Measurements from ENCODE around the gene ALB.

The ALB gene

GRCh38 chr4:73438582-73439215 lies 34.6 kb downstream of the ALB start:
- CTCF ChIA-PET, result interaction anchor here (1.0 to 2.6 kb wide), 9 partner anchors 8 to 97 kb away, joined by 3 to 12 read pairs (median 4); no protein-coding TSS in a partner anchor
- DNase-seq (ENCODE audit: extremely low spot score), result no peak
- POLR2A ChIA-PET, result no interaction called here
- no peak for TF ChIP-seq CTCF (IDR thresholded peaks at IDR 0.05; ENCODE audit: control extremely low read depth, extremely low read depth, low read depth, missing control alignments)

DNA sequence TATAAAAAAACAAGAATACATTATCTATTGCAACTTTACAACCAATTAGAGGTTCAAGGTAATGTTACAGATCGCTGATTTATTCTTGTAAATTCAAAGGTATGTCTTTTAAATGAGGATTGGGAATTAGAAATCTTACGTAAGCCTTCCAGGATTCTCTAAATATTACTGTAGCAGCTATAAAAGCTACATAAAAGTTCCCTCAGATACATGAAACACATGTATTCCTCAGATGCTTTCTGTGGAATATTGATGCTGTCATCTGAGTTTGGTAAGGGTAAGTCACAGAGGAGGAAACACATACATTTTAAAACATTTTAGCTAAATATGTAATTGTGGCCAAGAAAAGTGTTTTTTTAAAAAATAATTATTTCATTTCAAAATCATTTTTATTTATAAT lies 35.4 kb downstream of the ALB start:
- ChIA-PET CTCF (interaction anchor here (1.8 to 2.0 kb wide), 3 partner anchors 11 to 98 kb away, joined by 5 to 8 read pairs (median 8); no protein-coding TSS in a partner anchor), POLR2A (no interaction called here)
- DNase-seq (ENCODE audit: extremely low spot score), result no peak
- TF ChIP-seq CTCF (IDR thresholded peaks at IDR 0.05; ENCODE audit: control extremely low read depth, extremely low read depth, low read depth, missing control alignments), result no peak

GRCh38 chr4:73439991-73440390 lies 35.9 kb downstream of the ALB start:
- TF ChIP-seq CTCF (IDR thresholded peaks at IDR 0.05; ENCODE audit: control extremely low read depth, extremely low read depth, low read depth, missing control alignments), result no peak
- DNase-seq (ENCODE audit: extremely low spot score), result no peak
- ChIA-PET POLR2A (no interaction called here), CTCF (interaction anchor here (2.0 kb wide), 1 partner anchor 99 kb away, joined by 5 read pairs; no protein-coding TSS in a partner anchor)

- ChIA-PET POLR2A (no interaction called here), CTCF (interaction anchor here (2.0 kb wide), 1 partner anchor 99 kb away, joined by 5 read pairs; no protein-coding TSS in a partner anchor)
- no peak for TF ChIP-seq CTCF (IDR thresholded peaks at IDR 0.05; ENCODE audit: control extremely low read depth, extremely low read depth, low read depth, missing control alignments)
- no peak for DNase-seq (ENCODE audit: extremely low spot score)
Observed at GRCh38 chr4:73440653-73441052, 36.6 kb downstream of the ALB start.

GRCh38 chr4:73442275-73442674 lies 38.2 kb downstream of the ALB start:
- ChIA-PET POLR2A (no interaction called here), CTCF (interaction anchor here (6.3 kb wide), 1 partner anchor 101 kb away, joined by 55 read pairs; no protein-coding TSS in a partner anchor)
- DNase-seq (ENCODE audit: extremely low spot score), result no peak
- no peak for TF ChIP-seq CTCF (IDR thresholded peaks at IDR 0.05; ENCODE audit: control extremely low read depth, extremely low read depth, low read depth, missing control alignments)

DNA sequence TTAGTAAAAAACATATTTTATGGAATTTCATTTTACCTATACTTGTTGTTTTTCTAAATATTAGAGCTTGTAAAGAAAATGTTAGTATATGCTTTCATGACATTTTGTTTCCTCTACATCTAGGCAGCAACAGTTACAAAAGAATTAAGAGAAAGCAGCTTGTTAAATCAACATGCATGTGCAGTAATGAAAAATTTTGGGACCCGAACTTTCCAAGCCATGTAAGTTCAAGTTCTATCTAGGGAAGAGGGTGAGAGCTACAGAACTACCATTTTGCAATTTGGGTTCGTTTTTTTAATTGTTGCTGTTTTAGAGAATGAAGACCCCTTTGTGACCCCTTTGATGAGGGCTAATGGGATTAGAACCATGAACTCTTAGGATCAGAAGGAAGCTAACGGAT lies 39.1 kb downstream of the ALB start:
- POLR2A ChIA-PET, result no interaction called here
- CTCF ChIA-PET, result interaction anchor here (1.1 to 6.3 kb wide), 5 partner anchors 15 to 130 kb away, joined by 3 to 55 read pairs (median 5); no protein-coding TSS in a partner anchor
- no peak for DNase-seq (ENCODE audit: extremely low spot score)
- no peak for TF ChIP-seq CTCF (IDR thresholded peaks at IDR 0.05; ENCODE audit: control extremely low read depth, extremely low read depth, low read depth, missing control alignments)

All from GM10248 (cell line).